Muscle of arm (tissue), 12 donors: Measurements from ENCODE around the gene C16orf90. TPM values are rescaled to one million over a fixed set of nuclear protein-coding genes. Genes with fewer than 3 reads are reported as not detected.
"Not testable (repeated sequence)": the region's sequence is repeated elsewhere in the genome, so short reads cannot be mapped to it uniquely, and the experiment has no call there.

Experiments used
- DNase-seq: peaks from one replicate; pipeline ENCODE4 v3.0.0-alpha.2; 2013
- polyA plus RNA-seq, 12 donors: library from polyadenylated mRNA; unstranded; fragments of 120-200 nt; gene quantifications; one replicate each; pipeline ENCODE4 v1.2.1, GENCODE V29; 2013; ENCODE audit not compliant: insufficient read length in 12 of 12

The C16orf90 gene
- polyA plus RNA-seq, 12 donors = not detected

DNA sequence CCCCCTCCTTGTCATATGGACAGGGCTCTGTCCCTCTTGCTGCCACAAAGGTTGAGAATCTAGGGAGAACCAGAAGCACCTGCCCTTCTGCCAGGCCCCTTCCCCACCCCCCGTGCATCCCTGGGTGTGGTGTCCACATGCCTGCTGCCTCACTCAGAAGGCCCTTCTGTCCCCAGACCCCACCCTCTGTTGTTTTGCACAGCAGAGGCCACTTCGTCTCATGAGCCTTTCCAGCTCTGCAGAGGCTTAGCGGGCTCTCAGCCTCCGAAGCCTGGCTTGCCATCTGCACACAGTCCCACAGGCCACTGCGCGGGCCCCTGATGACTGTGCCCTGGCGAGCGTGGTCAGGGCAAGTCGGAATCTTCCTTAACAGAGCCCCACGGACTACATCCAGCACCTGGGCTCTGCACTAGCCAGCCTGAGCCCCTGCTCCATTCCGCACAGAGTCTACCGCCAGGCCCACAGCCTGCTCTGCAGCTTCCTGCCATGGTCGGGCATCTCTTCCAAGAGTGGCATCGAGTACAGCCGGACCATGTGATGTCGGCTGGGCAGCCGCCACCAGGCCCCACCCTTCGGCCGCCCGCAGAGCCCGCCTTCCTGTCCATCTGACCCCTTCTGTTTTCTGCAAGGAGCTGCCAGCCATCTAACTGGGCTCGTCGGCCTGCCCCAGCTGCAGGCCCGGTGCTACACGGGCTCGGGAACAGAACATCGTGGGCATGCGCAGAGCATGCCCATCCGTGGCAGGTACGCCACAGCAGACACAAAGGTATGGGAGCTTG is 10.8 kb downstream of the C16orf90 start:
- DNase-seq = no peak

- DNase-seq = no peak
Observed at GRCh38 chr16:3482659-3483241, 12.5 kb downstream of the C16orf90 start.

DNA sequence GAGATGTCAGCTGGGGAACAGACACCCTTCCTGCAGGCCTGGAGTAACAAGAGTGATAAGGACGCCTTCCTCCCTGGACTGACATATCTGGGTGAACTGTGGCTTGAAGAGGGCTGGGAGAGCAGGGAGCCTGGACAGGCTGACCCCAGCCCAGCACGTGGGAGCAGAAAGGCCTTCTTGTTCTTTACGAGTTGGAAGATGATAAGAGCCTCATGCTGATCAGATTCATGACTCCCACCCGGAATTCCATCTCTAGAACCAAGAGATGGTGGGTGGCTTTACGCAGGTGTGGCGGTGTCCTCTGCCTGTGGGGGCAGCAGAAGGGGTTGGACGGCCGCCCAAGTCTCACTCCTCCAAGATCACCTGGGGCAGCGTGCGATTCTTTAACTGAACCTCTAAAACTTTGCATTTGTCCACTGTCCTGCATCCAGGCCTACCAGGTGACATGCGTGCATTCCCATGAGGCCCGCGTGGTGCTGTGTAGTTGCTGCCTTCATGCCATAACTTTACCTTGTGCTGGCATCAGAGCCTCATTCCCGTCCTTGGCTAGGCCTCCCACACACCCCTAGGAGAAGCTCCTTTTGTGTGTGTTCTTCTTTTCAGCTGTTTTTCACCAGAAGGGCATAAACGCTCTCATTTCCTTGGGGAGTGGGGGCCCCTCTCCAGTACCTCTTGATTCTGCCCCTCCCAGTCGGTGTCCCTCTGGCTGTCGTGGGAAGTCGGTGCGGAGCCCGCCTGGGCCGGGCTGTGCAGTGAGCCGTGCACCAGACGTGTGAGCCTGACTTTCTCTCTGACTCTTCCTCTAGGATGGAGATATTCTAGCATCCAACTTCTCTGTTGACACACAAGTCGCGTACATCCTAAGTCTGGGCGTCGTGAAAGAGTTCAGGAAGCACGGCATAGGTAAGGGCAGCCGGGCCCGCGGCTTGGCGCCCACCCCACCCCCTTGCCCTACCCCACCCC is 13.3 kb downstream of the C16orf90 start:
- no peak for DNase-seq

DNA sequence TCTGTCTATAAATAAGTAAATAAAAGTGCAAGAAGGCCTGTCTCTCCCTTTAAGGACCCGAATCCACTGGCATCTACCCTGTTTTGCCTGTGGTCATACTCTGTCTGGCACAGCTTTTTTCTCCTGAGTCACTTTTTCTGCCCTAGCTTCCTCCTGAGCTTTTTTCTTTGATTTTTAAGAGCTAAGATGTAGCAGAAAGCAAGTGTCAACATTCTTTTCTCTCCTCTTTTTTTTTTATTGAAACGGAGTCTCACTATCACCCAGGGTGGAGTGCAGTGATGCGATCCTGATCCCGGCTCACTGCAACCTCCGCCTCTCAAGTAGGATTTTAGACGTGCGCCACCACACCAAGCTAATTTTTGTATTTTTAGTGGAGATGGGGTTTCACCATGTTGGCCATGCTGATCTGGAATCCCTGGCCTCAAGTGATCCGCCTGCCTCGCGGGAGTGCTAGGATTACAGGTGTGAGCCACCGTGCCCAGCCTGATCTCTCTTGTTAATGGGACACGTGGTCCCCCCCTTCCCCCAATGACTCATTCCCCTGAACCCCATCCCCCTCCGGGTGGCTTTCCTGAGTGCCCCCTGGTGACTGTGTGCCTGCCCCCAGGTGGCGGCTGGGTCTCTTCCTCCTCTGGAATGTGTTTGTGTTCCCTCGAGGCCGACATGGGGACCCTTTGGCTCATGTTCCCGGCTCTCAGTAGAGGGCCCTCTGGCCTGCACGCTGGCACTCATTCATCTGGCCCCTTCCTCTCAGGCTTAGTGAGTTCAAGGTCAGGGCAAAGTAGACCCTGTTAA is 14.2 kb downstream of the C16orf90 start:
- DNase-seq = no peak

DNA sequence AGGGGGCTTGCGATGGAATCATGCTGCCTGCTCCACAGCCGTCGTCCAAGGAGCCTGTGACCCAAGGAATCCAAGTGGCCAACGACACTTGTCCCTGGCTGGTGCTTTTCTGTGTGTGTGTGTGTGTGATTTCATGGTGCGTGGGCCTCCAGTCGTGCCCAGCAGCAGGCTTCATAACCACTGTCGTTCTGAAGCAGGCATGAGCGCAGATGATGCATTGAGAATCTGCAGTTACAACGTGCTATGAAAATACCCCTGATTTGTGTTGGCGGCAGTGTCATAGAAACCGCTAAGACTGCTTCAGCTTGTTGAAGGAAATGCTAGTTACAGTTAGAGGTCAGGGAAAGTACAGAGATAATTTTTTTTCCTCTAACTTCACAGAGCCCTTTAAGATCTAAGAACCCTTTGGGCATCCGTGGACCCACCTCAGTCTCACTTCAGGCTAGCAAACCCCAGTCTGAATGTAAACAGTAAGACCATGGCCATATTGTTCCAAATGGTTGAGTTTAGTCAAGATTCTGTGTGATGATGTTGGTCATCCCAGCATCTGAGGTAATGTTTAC is 15.6 kb downstream of the C16orf90 start:
- no peak for DNase-seq

DNA sequence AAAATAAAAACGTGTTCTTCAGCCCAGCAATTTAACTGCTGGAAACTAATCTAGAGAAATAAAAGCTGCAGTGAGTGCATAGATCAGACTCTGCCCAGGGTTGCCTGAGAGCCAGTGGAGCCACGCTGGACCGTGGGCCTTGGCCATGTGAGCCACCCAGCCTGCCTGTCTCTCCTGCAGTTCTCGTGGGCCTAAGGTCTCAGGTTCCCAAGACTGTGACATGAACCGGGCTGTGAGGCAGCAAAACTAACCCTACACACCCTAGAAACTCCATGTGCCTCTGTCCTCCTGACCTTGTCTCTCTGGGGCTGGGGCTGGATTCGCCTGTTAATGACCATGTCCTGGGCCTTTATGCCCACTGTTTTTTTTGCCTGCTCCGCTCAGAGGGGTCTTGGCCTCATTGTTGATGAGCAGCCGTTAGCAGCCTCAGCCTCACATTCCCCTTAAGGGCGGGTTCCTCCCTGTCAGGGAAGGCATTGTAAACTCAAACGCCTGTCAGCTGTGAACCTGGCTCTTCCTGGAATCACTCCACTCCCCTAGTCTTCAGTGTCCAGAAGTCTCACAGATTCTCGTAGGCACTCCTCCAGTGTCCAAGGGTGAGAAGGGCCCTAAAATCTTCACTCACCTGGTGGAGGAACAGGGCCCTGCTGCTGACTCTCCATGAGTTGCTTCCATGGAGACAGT is 16.9 kb downstream of the C16orf90 start:
- no peak for DNase-seq

DNA sequence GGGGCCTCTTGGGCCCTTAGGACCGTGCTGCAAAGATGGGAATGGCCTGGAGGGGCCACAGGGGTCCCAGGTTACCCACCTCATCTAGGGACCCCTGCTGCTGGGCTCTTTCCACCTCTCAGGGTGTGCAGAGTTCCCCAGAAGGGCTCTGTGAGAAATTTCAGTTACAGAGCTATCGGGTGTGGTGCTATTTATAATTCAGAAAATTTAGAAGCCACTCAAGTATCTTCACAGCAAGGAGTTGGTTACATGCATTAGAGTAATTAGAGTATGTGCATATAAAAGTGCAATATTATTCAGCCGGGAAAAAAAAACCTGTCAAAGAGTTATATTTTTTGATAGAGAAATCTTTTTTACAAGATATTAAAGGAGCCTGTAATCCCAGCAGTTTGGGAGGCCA is 18.9 kb downstream of the C16orf90 start:
- DNase-seq = no peak

DNA sequence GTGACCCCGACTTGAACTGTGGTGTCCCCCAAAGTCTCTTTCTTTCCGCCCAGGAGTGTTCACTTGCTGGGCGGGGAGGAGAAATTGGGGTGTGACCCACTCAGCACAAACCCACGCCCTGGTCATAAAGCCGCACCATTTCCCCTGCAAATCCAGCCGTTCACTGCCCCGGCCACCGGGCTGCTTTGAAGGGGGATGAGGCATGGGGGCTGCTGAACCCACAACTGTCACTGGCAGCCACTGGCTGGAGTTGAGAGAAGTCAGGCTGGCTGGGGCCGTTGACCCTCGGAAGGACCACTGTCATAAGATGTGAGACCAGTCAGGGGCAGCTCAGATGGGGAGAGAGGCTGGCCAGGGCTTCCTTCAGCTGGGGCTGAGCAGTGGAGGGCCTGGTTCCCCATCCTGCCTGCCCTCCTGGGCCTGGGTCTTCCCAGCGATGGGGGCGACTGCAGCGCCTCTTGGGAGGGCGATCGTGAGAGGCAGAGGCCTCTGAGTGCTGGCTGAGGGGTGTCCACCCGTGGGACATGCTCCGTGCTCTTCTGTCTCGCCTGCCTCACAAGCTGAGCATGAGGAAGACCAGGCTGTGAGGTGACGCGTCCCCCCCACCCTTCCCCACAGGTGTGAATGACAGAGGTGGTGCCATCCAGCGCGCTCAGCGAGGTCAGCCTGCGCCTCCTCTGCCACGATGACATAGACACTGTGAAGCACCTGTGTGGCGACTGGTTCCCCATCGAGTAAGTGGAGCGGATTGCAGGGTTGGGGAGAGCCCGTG is 19.5 kb downstream of the C16orf90 start:
- no peak for DNase-seq

- not testable (repeated sequence) for DNase-seq
Observed at GRCh38 chr16:3474870-3475269, 20.4 kb downstream of the C16orf90 start.

DNA sequence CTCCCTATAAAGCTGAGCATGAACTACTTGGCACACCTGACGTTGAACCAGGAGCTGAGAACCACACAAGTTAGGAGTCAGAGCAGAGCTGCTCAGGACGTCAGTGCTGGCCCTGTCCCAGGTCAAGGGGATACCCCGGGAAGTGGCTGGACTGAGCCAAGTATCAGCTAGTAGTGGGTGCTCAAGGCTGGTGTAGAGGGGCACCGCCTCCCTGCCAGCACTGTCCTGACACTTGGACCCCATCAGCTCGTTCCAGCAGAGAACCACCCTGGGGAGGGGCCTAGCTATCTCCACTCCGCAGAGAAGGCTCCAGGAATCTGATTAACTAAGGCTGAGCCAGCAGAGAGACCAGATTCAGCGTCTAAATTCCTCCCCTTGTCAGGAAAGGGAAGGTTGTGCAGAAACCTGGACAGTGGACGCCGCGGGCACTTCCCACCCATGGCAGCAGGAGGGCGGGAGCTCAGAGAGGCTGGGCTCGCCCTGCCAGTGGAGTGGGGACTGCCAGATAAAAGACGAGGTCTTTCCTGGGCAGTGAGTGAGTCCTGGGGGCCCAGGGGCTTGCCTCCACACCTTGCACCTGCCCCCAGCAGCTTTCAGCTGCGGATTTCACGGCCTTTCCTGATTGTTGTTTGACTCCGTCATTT is 21.0 kb downstream of the C16orf90 start:
- DNase-seq = no peak

DNA sequence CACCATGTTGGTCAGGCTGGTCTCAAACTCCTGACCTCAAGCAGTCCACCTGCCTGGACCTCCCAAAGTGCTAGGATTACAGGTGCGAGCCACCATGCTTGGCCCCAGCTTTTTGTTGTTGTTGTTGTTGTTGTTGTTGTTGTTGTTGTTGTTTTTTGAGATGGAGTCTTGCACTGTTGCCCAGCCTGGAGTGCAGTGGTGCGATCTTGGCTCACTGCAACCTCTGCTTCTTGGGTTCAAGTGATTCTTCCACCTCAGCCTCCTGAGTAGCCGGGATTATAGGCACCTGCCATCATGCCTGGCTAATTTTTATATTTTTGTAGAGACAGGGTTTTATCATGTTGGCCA is 21.7 kb downstream of the C16orf90 start:
- DNase-seq = not testable (repeated sequence)

DNA sequence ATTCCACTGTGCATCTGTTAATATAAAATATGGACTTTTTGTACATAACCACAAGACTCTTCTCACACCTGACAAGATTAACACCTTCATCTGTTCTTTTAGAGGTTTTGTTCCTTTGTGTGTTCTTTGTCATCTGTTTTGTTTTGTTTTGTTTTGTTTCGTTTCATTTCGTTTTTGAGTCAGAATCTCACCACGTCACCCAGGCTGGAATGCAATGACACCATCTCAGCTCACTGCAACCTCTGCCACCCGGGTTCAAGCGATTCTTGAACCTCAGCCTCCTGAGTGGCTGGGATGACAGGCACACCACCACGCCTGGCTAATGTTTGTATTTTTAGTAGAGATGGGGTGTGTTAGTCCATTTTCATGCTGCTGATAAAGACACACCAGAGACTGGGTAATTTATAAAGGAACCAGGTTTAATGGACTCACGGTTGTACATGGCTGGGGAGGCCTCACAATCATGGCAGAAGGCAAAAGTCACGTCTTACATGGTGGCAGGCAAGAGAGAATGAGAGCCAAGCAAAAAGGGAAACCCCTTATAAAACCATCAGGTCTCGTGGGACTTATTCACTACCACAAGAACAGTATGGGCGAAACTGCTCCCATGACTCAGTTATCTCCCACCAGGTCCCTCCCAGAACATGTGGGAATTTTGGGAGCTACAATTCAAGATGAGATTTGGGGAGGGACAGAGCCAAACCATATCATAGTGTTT is 22.3 kb downstream of the C16orf90 start:
- DNase-seq = no peak

GRCh38 chr16:3471518-3472176 is 23.6 kb downstream of the C16orf90 start:
- DNase-seq = no peak

- DNase-seq = no peak
Observed at GRCh38 chr16:3470723-3471122, 24.6 kb downstream of the C16orf90 start.

GRCh38 chr16:3469736-3470135 is 25.6 kb downstream of the C16orf90 start:
- DNase-seq = no peak

DNA sequence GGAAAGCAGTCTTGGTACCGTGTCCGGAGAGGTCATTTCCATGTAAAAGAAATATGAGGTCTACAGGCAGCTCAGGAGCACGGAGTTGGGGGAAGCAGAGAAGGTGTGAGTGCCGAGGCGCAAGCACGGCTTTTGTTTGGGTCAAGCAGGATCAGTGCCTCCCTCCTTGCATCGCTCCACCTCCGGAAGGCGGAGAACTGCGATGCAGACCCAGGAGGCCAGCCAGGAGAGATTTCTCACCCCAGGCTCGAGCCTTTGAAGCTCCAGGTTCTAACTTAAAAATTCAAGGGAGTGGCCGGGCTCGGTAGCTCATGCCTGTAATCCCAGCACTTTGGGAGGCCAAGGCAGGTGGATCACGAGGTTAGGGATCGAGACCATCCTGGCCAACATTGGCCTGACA is 26.8 kb downstream of the C16orf90 start:
- DNase-seq = no peak

- no peak for DNase-seq
Observed at GRCh38 chr16:3467921-3468320, 27.4 kb downstream of the C16orf90 start.

DNA sequence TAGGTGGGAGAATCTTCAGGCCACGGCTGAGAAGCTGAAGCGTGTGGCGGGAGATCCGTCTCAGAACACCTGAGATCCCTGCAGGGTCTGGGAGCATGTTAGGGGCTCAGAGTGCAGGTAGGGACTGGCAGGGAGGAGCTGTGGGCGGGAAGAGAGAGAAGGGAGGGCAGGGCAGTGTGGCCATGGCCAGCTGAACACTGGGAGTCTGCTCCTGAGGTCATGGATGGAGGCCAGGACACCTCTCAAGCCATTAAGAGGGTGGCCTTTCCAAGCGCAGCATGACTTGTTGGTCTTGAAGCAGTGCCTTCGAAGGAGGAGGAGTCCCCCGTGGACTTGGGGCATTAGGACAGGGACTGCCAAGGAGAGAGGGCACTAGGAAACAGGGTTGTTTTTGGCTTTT is 28.1 kb downstream of the C16orf90 start:
- DNase-seq = no peak
